A673 (cell line): ENCODE data around the gene CAPZB. TPM values are rescaled to one million over a fixed set of nuclear protein-coding genes. Genes with fewer than 3 reads are reported as not detected.
A peak's percentile ranks its signal among the peaks of the same experiment; 100 is the strongest.

Source experiments
- BruUV-seq: library from RNA; stranded (reverse); fragments of 400-500 nt; replicated peaks from 2 replicates; lab custom pipeline; 2021; lab: Mats Ljungman, UMichigan
- CTCF ChIA-PET: fragments of 300-600 bp; sonication (Branson Sonifier 250); formaldehyde crosslinking; loops from one replicate; lab custom pipeline; 2022; ENCODE audit warnings: antibody characterized with exemption; lab: Charles Lee
- POLR2A ChIA-PET: fragments of 300-600 bp; sonication (Branson Sonifier 250); formaldehyde crosslinking; loops from one replicate; lab custom pipeline; 2022; ENCODE audit warnings: antibody characterized with exemption; ENCODE audit not compliant: low non-redundant PET; lab: Charles Lee
- DNase-seq: peaks from one replicate; pipeline ENCODE4 v3.0.0-alpha.2; 2015; ENCODE audit warnings: low spot score
- H3K27ac ChIP-seq: fragments of 200-600 bp; sonication (generic); 2 replicates; pipeline ENCODE4 v1.5.1; 2016; ENCODE audit warnings: mixed run types, low read depth, mild to moderate bottlenecking, mixed read lengths, antibody characterized with exemption, low read length; ENCODE audit not compliant: poor library complexity, severe bottlenecking
- H3K27me3 ChIP-seq: fragments of 200-600 bp; sonication (generic); replicated peaks from 2 replicates; pipeline ENCODE4 v1.6.1; 2017; ENCODE audit warnings: mixed run types, low read depth, mild to moderate bottlenecking, mixed read lengths, antibody characterized with exemption, low read length; ENCODE audit not compliant: insufficient read depth, poor library complexity
- H3K36me3 ChIP-seq: fragments of 200-600 bp; sonication (generic); 2 replicates; pipeline ENCODE4 v1.6.1; 2016; ENCODE audit warnings: mixed run types, mild to moderate bottlenecking, mixed read lengths, antibody characterized with exemption, low read length; ENCODE audit not compliant: insufficient read depth, poor library complexity, severe bottlenecking
- H3K4me1 ChIP-seq: fragments of 200-600 bp; sonication (generic); 2 replicates; pipeline ENCODE4 v1.6.1; 2017; ENCODE audit warnings: mixed run types, mild to moderate bottlenecking, mixed read lengths, antibody characterized with exemption, low read length; ENCODE audit not compliant: insufficient read depth, poor library complexity, severe bottlenecking
- H3K4me3 ChIP-seq: fragments of 200-600 bp; sonication (generic); 2 replicates; pipeline ENCODE4 v1.5.1; 2016; ENCODE audit warnings: low read depth, mixed run types, mild to moderate bottlenecking, mixed read lengths, low read length; ENCODE audit not compliant: poor library complexity, severe bottlenecking
- H3K9me3 ChIP-seq: fragments of 200-600 bp; sonication (generic); 2 replicates; pipeline ENCODE4 v1.6.1; 2016; ENCODE audit warnings: mixed run types, low read depth, mild to moderate bottlenecking, mixed read lengths, antibody characterized with exemption, low read length; ENCODE audit not compliant: poor library complexity, severe bottlenecking
- EZH2 ChIP-seq: fragments of 200-600 bp; sonication (generic); IDR thresholded peaks from 2 replicates; pipeline ENCODE4 v1.6.1; 2017; ENCODE audit warnings: borderline replicate concordance, low read depth, mild to moderate bottlenecking, mixed read lengths, antibody characterized with exemption, low read length; ENCODE audit not compliant: poor library complexity, severe bottlenecking
- intact Hi-C: fragments of 100-400 bp; cut with micrococcal nuclease; formaldehyde crosslinking; loops from one replicate; pipeline ENCODE4 v1.10.0; 2022; ENCODE audit not compliant: unreplicated experiment
- total RNA-seq: library from RNA; stranded (reverse); gene quantifications from 2 replicates; pipeline ENCODE4 v1.2.3, GENCODE V29; 2021
- TF ChIP-seq, protein P1 (sequence below): fragments of 300-800, 200-600 bp; sonication (generic); conservative IDR thresholded peaks from 2 replicates; pipeline ENCODE4 v1.5.1; 2017; ENCODE audit warnings: low read depth, mild to moderate bottlenecking, antibody characterized with exemption, low read length, moderate library complexity, mixed read lengths

The CAPZB gene
- total RNA-seq, 1 experiment from 2014 or later: 214 TPM

DNA sequence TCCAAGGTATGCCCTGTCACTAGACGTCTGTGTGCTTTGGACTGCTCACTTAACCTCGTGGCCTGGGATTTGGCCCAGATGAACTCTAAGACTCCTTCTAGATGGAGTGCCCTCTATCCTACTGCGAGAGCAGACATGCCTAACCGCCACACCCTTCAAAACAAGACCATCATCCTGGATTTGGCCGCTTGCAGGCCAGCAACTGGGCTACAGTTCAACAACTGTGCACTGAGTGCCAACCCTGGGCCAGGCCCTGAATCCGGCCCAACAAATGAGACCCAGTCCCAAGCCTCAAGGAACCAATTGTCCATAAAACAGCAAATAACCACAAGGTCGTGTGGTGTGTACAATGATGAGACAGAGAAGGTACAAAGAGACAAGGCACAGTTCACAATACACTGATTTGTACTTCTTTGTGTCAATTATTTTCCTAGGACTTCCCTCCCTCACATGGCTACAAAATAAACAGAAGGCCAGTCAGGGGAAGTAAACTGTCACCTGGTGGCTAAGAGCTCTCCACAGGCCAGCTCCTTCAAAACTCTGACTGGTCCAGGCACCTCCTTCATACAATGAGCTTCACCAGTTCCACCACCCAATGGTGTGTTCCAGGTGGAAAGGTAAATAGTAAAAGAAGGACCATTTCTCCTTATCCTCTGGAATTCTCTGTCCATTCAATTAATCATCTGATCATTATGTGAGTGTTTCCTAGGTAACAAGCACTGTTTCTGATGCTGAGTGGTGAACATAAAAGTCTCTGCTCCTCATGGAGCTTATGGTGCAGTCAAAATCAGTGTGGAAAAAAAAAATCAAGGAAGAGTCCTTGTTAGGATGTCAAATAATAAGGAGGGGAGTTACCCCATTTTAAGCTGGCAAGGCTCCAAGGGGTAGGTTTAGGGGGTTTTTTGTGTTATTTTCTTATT lies 60.4 kb downstream of the CAPZB start:
- POLR2A ChIA-PET: no interaction called here
- intact Hi-C loops: no loop called here
- Histone ChIP-seq H3K4me1 (peaks cover 25% of the 10 kb centered on the region), H3K27me3 (no peaks in the 10 kb centered on the region), H3K4me3 (no peak overlapping the region), H3K9me3 (no peaks in the 10 kb centered on the region), H3K36me3 (no peaks in the 10 kb centered on the region), H3K27ac (no peak overlapping the region)
- BruUV-seq: no TSS peak
- CTCF ChIA-PET: no interaction called here
- TF ChIP-seq EZH2: no peak
- TF ChIP-seq, protein P1, sequence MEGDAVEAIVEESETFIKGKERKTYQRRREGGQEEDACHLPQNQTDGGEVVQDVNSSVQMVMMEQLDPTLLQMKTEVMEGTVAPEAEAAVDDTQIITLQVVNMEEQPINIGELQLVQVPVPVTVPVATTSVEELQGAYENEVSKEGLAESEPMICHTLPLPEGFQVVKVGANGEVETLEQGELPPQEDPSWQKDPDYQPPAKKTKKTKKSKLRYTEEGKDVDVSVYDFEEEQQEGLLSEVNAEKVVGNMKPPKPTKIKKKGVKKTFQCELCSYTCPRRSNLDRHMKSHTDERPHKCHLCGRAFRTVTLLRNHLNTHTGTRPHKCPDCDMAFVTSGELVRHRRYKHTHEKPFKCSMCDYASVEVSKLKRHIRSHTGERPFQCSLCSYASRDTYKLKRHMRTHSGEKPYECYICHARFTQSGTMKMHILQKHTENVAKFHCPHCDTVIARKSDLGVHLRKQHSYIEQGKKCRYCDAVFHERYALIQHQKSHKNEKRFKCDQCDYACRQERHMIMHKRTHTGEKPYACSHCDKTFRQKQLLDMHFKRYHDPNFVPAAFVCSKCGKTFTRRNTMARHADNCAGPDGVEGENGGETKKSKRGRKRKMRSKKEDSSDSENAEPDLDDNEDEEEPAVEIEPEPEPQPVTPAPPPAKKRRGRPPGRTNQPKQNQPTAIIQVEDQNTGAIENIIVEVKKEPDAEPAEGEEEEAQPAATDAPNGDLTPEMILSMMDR: no peak
- no peak for DNase-seq

- Histone ChIP-seq H3K36me3 (peaks cover 12% of the 10 kb centered on the region), H3K4me3 (no peak overlapping the region), H3K4me1 (peaks cover 15% of the 10 kb centered on the region), H3K27ac (no peak overlapping the region), H3K9me3 (no peaks in the 10 kb centered on the region), H3K27me3 (no peaks in the 10 kb centered on the region)
- POLR2A ChIA-PET: interaction anchor here (0.6 kb wide), 2 partner anchors 77 to 206 kb away, joined by 3 to 8 read pairs; no protein-coding TSS in a partner anchor
- no TSS peak for BruUV-seq
- TF ChIP-seq EZH2: no peak
- TF ChIP-seq, protein P1: no peak
- CTCF ChIA-PET: interaction anchor here (0.6 kb wide), 1 partner anchor 239 kb away, joined by 3 read pairs; no protein-coding TSS in a partner anchor
- intact Hi-C loops: no loop called here
- DNase-seq: peak; percentile 77
These were observed 62.2 kb downstream of the CAPZB start for GRCh38 chr1:19423130-19423529.

GRCh38 chr1:19421365-19421764 lies 64.0 kb downstream of the CAPZB start:
- TF ChIP-seq, protein P1: no peak
- no peak for TF ChIP-seq EZH2
- ChIA-PET POLR2A (no interaction called here), CTCF (no interaction called here)
- DNase-seq: no peak
- H3K4me3 ChIP-seq: no peak overlapping the region
- H3K27ac ChIP-seq: no peak overlapping the region
- H3K4me1 ChIP-seq: peaks cover 12% of the 10 kb centered on the region
- BruUV-seq: no TSS peak
- H3K36me3 ChIP-seq: peaks cover 12% of the 10 kb centered on the region
- H3K9me3 ChIP-seq: no peaks in the 10 kb centered on the region
- no peaks in the 10 kb centered on the region for H3K27me3 ChIP-seq
- intact Hi-C loops: no loop called here
